Measurements from ENCODE around the gene SAMD13. TPM values are rescaled to one million over a fixed set of nuclear protein-coding genes. Genes with fewer than 3 reads are reported as not detected.

SAMD13 gene
- total RNA-seq, 1 donor from 2014 or later = not detected

- DNase-seq = no peak
- Mint-ChIP-seq H3K27ac (ENCODE audit: unreplicated experiment) (no peak overlapping the region), H3K4me1 (ENCODE audit: low read depth, unreplicated experiment) (no peaks in the 10 kb centered on the region), H3K9me3 (ENCODE audit: unreplicated experiment) (no peaks in the 10 kb centered on the region), H3K36me3 (ENCODE audit: unreplicated experiment) (no peaks in the 10 kb centered on the region), H3K27me3 (ENCODE audit: unreplicated experiment) (peaks cover 2% of the 10 kb centered on the region), H3K4me3 (ENCODE audit: unreplicated experiment) (no peak overlapping the region)
- TF ChIP-seq CTCF (IDR thresholded peaks at IDR 0.05; ENCODE audit: partially characterized antibody, unreplicated experiment) = no peak
These were observed 35.6 kb upstream of the SAMD13 start for GRCh38 chr1:84265867-84266266.

GRCh38 chr1:84266748-84267147 is 34.8 kb upstream of the SAMD13 start:
- H3K27ac Mint-ChIP-seq (ENCODE audit: unreplicated experiment) = no peak overlapping the region
- no peak for TF ChIP-seq CTCF (IDR thresholded peaks at IDR 0.05; ENCODE audit: partially characterized antibody, unreplicated experiment)
- no peak for DNase-seq
- no peaks in the 10 kb centered on the region for H3K9me3 Mint-ChIP-seq (ENCODE audit: unreplicated experiment)
- no peaks in the 10 kb centered on the region for H3K36me3 Mint-ChIP-seq (ENCODE audit: unreplicated experiment)
- no peak overlapping the region for H3K4me3 Mint-ChIP-seq (ENCODE audit: unreplicated experiment)
- H3K4me1 Mint-ChIP-seq (ENCODE audit: low read depth, unreplicated experiment) = no peaks in the 10 kb centered on the region
- H3K27me3 Mint-ChIP-seq (ENCODE audit: unreplicated experiment) = peaks cover 4% of the 10 kb centered on the region

- no peaks in the 10 kb centered on the region for H3K9me3 Mint-ChIP-seq (ENCODE audit: unreplicated experiment)
- H3K27me3 Mint-ChIP-seq (ENCODE audit: unreplicated experiment) = peaks cover 4% of the 10 kb centered on the region
- no peak for TF ChIP-seq CTCF (IDR thresholded peaks at IDR 0.05; ENCODE audit: partially characterized antibody, unreplicated experiment)
- H3K4me3 Mint-ChIP-seq (ENCODE audit: unreplicated experiment) = no peak overlapping the region
- no peaks in the 10 kb centered on the region for H3K36me3 Mint-ChIP-seq (ENCODE audit: unreplicated experiment)
- no peak overlapping the region for H3K27ac Mint-ChIP-seq (ENCODE audit: unreplicated experiment)
- no peak for DNase-seq
- no peaks in the 10 kb centered on the region for H3K4me1 Mint-ChIP-seq (ENCODE audit: low read depth, unreplicated experiment)
These were observed 34.0 kb upstream of the SAMD13 start for GRCh38 chr1:84267476-84267875.

- Mint-ChIP-seq H3K4me1 (ENCODE audit: low read depth, unreplicated experiment) (no peaks in the 10 kb centered on the region), H3K27me3 (ENCODE audit: unreplicated experiment) (peaks cover 4% of the 10 kb centered on the region), H3K36me3 (ENCODE audit: unreplicated experiment) (no peaks in the 10 kb centered on the region), H3K9me3 (ENCODE audit: unreplicated experiment) (no peaks in the 10 kb centered on the region), H3K27ac (ENCODE audit: unreplicated experiment) (no peak overlapping the region), H3K4me3 (ENCODE audit: unreplicated experiment) (no peak overlapping the region)
- DNase-seq = no peak
- TF ChIP-seq CTCF (IDR thresholded peaks at IDR 0.05; ENCODE audit: partially characterized antibody, unreplicated experiment) = no peak
These were observed 33.2 kb upstream of the SAMD13 start for GRCh38 chr1:84268346-84268745.

- no peak for TF ChIP-seq CTCF (IDR thresholded peaks at IDR 0.05; ENCODE audit: partially characterized antibody, unreplicated experiment)
- H3K27ac Mint-ChIP-seq (ENCODE audit: unreplicated experiment) = no peak overlapping the region
- H3K36me3 Mint-ChIP-seq (ENCODE audit: unreplicated experiment) = no peaks in the 10 kb centered on the region
- no peak overlapping the region for H3K4me3 Mint-ChIP-seq (ENCODE audit: unreplicated experiment)
- no peaks in the 10 kb centered on the region for H3K4me1 Mint-ChIP-seq (ENCODE audit: low read depth, unreplicated experiment)
- no peak for DNase-seq
- H3K27me3 Mint-ChIP-seq (ENCODE audit: unreplicated experiment) = peaks cover 4% of the 10 kb centered on the region
- H3K9me3 Mint-ChIP-seq (ENCODE audit: unreplicated experiment) = no peaks in the 10 kb centered on the region
These were observed 32.2 kb upstream of the SAMD13 start for GRCh38 chr1:84269306-84269705.

Data from glutamatergic neuron (in vitro differentiated cells).